Fibroblast of skin of left quadriceps (primary cell): ENCODE data around the gene KCNIP1.

Experiments used
- DNase-seq, 2 experiments: peaks; one replicate each; pipeline ENCODE4 v3.0.0-alpha.2; 2013; ENCODE audit warnings: low read depth in 2 of 2

Gene KCNIP1

DNA sequence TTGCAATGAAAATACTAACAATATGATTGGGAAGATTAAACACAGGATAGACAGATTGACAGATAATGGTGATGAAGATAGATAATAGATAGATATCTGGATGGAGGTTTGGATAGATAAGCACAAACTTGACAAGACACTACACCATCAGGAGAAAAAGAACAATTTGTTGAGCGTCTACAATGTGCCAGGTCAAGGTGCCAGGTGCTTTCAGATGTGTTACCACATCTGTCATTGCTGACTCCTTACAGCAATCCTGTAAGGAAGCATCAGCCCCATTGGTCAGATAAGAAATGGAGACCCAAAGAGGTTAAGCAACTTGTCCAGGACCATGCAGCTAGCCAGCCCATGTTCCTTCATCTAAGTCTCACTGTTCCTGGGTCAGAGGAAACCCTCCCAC is 278.1 kb downstream of the KCNIP1 start:
- DNase-seq, result no peak

DNA sequence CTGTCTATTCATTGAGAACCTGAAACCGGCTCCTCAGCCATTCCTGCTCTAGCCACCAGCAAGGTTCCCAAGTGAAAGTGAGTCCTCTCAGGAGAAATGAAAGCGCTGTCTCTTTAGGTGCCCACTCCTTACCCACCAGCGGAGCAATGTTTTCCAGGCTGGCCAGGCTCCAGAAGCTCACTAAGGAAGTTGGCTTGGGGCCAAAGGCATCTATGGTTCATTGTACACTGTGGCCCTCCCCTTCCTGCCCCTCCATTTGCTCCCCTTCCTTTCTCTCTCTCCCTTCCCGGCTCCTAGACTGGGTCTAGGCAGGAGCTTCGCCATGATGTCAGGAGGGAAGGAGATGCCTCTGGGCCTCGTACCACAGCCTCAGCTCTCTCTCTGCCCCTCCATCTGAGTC is 278.6 kb downstream of the KCNIP1 start:
- no peak for DNase-seq

DNA sequence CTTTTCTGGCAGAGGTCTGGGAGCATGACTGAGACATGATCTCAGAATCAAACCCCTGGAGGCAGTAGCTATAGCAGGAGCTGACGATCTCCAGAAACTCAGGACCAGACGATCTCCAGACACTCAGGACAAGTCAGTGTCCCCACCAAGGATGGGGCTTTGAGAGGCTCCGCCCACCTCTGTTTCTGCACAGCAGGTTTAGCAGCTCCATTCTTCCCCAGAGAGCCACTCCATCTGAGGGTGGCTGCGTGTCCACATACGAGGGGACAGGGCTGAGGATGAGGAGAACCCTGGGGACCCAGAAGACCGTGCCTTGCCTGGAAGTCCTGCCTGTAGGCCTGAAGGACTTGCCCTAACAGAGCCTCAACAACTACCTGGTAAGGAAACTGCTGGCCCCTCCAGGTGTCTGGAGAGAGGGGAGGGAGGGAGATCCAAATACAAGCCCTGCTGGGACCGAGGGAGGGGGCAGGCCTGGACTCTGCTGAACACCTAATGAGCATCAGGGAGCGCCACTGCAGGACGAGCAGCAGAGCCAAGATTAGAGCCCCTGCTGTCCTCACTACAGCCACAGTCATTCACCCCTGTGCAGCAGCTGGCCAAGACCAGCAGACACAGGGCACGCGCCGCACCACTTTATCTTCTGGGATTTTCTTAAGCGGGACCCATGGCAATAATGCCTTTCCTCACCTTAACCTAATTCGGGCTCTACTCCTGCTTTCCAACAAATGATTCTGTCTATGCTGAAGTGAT is 279.9 kb downstream of the KCNIP1 start, which contains the start of gene GABRP:
Gene GABRP (plus strand): TSS at position 228 of the 750 bp plus-strand sequence. CDS start 4,891 bp downstream, outside the sequence.
- DNase-seq, result no peak

DNA sequence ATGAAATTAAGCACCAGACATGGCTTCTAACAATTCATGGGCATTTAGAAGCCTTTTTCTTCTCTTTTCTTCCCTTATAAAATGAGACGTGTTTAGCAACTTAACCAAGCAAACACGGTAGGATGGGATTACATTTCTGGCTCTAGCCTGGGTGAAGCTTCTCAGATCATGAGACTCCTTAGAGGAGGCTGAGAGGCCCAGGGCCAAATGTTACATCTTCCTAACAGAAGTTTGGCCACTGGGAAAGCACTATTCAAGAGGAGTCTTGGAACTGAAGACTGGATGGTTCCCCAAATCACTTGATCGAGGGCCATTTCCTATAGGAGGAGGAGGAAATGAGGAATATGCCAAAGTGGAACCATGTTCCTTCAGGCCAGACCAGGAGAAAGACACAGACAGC is 281.6 kb downstream of the KCNIP1 start:
- no peak for DNase-seq
